Measurements from ENCODE around the gene PRELID1.
"Not testable (repeated sequence)": the region's sequence is repeated elsewhere in the genome, so short reads cannot be mapped to it uniquely, and the experiment has no call there.

The PRELID1 gene, protein sequence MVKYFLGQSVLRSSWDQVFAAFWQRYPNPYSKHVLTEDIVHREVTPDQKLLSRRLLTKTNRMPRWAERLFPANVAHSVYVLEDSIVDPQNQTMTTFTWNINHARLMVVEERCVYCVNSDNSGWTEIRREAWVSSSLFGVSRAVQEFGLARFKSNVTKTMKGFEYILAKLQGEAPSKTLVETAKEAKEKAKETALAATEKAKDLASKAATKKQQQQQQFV

DNA sequence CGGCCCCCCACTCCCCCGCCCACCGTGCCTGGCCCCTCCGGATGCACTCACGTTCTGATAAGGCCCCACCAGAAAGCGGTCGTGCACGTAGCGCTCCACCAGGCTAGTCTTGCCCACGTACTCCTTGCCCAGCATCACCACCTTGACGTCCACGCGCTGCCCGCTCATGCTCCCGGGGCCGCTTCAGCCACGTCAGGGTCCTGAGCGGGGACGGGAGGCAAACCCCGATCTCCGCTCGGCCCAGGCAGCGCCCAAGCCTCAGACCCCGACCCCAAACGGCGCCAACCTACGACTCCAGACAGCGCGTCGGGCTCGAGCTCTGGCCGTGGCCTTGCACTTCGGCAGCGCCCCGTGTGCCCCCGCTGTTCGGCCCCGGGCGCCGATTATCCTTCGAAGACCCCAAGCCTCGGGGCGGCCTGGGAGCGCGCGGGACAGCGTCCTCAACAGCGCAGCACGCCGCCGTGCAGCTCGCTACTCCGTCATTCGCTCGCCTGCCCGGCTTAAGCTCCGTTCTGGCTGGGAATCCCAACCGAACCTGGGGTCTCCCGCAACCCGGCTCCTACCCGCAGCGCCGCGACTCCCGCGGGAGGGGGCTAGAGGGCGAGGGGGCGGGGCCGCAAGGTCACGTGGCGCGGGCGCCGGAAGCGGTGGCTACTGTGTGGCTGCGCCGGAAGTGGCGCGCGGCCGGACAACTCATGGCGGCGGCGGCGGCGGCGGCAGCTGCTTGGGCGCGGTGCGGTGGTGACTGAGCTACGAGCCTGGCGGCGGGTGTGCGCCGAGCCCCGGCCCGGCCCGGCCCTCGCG is at the start of gene PRELID1, which contains the start of gene RAB24:
TSS of gene PRELID1 (plus strand) at position 679 of the 804 bp plus-strand sequence. CDS start 187 bp downstream, outside the sequence.
TSS of gene RAB24 (minus strand) at position 599 of the 804 bp plus-strand sequence. CDS start at position 168, 431 bp downstream.
- peak; percentile 90 to 93 for DNase-seq

DNA sequence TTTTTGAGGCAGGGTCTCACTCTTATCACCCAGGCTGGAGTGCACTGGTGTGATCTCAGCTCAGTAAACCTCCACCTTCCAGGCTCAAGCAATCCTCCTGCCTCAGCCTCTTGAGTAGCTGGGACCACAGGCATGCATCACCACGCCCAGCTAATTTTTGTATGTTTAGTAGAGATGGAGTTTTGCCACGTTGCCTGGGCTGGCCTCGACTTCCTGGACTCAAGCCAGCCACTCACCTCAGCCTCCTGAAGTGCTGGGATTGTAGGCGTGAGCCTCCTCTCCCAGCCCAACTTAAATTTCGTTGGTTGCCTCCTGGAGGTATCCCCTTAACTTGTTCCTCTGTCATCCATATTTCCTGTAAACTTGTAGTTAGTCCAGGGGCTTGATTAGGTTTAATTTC is 47.3 kb upstream of the PRELID1 start:
- no peak for DNase-seq

DNA sequence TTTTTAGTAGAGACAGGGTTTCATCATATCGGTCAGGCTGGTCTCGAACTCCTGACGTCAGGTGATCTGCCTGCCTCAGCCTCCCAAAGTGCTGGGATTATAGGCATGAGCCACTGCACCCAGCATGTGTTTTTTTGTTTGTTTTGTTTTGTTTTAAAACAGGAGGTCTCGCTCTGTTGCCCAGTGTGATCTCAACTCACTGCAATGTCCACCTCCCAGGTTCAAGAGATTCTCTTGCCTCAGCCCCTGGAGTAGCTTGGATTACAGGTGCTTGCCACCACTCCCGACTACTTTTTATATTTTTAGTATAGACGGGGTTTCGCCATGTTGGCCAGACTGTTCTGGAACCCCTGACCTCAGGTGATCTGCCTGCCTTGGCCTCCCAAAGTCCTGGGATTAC is 44.9 kb upstream of the PRELID1 start:
- not testable (repeated sequence) for DNase-seq

DNA sequence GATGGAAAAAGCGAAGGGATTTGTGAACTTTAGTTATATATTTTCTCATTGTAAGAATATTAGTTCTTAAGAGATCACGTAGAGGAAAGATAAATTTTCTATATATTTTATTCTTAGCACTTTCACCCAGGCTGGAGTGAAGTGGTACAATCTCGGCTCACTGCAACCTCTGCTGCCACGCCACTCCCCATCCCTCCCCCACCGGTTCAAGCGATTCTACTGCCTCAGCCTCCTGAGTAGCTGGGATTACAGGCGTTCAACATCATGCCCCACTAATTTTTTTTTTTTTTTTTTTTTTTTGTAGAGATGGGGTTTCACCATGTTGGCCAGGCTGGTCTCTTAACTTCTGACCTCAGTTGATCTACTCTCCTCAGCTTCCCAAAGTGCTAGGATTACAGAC is 42.6 kb upstream of the PRELID1 start:
- DNase-seq, result no peak

DNA sequence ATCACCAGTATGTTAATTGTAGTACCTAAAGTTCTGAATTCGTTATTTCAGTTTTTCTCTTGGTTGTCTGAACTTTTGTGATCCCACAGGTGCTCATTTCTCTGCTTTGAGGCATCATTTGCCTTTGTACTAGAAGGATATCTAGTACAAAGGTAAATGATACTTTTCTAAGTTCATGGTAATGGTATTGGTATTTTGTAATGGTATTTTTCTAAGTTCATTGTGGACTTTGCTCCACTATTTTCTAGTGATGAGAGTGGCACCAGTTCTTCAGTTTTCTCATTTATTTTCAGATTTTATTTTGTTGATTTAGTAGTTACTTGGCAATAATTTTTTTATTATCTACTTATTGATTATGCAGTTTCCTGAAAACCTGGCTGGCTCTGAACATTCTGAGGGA is 42.1 kb upstream of the PRELID1 start:
- no peak for DNase-seq

DNA sequence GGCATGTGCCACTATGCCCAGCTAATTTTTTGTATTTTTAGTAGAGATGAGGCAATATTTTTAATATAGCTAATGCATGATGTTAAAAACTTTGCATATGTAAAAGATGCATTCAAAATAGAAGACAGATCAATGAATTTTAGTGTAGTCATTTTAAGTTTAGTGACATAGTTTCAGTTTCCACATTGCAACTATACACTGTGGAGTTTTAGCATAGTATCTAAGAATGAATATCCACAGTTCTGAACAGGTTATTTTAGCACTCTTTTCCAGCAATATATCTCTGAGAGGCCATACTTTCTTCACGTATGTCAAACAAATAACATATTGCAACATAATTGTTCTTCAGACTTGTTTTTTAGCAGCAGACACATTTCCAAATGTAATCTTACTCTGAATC is 39.4 kb upstream of the PRELID1 start:
- DNase-seq, result no peak

DNA sequence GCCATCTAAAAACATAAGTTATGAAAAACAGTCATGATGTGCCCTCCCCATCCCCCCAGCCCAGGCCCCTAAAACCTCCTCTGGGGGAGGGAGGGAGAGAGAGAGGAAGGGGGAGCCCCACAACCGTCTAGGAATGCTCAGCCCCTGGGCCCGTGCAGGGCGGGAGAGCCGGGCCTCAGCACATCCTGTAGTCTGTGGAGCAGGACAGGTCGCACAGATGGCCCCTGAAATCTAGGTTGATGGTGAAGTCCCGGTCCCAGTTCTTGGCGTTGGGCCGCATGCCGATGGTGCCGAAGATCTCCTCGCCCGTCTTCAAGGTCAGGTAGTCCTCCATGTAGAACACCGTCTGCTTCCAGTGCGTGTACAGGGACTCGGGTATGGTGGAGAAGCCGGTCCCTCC is 38.2 kb upstream of the PRELID1 start:
- DNase-seq, result no peak

DNA sequence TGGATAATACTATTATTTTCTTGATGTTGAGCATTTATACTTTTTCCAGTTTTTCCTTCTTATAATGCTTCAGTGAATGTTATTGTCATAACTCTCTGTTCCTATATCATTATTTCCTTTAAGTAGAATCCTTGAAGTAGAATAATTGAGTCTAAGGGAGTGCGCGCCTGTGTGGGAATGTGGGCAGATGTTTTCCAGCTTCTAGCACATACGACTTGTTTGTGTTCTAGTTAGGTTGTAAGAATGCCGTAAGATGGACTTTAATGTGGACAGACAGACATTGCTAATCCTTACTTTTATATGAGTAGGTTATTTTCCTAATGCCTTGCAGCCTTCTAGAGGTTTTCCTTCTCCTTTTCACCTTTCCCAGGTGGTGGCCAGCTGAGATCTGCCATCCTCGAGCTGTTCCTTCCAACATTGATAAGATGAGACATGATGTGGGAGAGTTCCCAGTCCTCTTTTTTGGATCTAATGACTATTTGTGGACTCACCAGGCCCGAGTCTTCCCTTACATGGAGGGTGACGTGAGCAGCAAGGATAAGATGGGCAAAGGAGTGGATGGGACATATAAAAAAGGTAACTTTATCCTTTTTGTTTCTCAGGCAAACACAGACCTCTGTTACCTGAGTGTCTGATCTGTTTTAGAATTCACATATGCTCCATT is 34.2 kb upstream of the PRELID1 start:
- DNase-seq, result no peak

DNA sequence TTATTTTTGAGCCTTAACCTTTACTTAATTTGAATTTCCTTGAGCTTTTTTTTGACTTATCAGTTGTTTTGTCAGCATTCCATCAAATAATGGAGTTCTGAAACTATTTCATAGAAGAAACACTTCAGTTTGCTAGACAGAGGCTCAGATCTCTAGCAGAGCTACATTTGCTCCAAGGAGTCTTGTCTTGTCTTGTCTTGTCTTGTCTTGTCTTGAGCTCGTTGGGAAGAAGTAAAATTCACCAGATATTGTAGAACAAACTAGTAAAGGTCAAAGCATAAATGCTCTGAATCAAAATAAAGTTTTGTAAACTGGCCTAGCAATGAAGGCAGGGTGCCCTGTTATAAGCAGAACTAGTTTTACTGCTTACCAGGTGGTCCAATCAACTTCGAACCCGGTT is 33.6 kb upstream of the PRELID1 start:
- DNase-seq, result no peak

DNA sequence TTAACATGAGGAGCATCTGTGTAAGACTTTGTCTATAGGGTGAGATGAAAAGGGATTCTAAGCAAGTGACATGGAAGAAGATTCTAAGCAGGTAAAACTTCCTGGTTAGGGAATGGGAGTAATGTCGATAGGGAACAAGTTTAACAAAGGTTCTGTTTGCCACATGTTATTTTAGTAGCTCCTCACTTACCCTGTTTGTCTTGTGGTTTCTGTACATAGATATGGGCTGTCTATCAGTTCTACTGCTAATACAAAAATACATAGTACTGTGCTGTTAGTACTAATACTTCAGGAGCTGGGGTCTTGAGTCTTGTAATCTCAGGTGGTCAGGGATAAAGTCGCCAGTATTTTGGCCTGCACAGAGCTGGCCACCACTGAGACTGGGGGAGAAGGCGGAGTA is 32.9 kb upstream of the PRELID1 start:
- DNase-seq, result no peak

DNA sequence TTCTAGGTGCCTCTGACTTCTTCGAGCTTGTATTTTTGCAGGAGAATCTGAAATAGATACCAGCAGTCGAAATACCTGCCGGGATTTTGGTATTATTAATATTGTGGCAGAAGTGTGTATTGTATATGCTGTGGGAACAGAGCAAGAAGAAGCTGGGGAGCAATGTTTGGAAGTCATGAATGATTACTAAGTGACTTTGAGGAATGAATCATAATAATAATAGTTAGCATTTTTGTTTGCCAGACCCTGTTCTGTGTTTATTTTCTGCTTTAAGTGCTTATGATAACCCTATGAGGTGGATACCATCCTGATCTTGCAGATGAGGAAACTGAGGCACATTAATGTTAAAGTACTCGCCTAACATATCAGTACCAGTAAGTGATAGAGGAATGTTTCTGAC is 32.5 kb upstream of the PRELID1 start:
- DNase-seq, result no peak

DNA sequence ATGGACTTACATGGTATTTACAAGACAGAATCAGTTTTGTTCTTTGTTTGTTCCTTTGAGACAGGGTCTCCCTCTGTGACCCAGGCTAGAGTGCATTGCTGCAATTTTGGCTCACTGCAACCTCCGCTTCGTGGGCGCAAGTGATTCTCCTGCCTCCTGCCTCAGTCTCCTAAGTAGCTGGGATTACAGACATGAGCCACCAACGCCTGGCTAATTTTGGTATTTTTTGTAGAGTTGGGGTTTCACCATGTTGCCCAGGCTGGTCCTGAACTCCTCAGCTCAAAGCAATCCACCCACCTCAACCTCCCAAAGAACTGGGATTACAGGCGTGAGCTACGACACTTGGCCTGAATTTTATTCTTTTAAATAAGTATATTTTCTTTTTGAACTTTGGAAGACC is 27.7 kb upstream of the PRELID1 start:
- no peak for DNase-seq

DNA sequence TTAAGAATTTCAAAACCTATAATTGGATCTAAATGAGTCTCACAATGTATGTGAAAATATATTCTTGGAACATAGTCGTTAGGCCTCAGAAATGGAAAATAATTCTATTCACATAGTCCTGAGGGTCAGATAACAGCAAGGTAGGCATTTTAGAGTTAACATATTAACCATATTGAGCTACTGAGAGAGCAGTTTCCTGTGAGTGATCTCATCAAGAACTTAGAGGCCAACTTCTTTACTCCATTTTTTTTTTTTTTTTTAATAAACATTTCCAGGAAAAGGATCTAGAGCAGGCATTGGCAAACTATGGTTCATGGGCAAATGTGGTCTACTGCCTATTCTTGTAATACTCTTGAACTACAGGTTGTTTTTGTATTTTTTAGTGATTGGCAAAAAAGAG is 26.7 kb upstream of the PRELID1 start:
- DNase-seq, result no peak

DNA sequence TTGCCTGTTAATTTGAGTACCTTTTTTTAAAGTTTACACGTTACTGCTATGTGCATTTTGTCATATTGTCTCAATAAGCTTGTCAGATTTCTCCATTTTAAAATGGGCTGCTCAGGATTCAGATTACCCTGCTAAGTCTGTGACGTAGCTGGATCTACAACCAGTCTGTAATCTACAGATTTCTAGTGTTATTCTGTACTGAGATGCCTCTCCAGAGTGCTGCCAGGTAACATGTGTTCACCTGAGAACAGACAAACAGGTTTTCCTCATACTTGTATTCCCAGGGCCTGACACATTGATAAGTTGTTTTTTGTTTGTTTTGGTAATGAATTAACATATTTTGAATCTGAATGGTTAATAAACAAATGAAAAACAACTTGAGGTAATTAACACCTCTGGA is 15.4 kb upstream of the PRELID1 start:
- no peak for DNase-seq

DNA sequence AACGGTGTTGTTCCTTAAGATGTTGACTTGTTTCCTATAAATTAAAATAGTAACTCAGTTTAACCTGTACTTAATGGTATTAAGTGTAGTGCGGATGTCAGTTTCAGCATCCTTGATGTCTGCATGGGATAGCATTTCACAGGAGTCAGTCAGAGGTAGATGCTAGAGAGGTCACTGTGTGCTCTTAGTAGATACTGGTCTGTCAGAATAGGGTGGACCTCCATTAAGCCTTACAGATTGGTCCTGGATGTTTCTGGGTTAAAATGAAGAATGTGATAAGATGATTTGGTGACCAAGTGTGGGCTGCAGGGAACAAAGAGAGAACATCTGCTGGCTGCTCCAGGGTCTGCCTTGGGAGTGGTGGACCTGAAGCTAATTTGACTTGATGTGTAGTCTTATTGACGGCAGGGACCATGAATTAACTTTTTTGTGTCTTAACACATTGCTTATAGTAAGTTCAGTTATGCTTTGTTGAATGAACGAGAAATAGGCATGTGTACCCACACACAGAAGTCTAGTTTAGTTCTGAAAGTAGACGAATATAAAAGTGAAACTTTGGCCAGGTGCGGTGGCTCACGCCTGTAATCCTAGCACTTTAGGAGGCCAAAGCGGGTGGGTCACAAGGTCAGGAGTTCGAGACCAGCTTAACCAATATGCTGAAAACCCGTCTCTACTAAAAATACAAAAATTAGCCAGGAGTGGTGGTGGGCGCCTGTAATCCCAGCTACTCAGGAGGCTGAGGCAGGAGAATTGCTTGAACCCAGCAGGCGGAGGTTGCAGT is 12.6 kb upstream of the PRELID1 start:
- DNase-seq, result no peak

DNA sequence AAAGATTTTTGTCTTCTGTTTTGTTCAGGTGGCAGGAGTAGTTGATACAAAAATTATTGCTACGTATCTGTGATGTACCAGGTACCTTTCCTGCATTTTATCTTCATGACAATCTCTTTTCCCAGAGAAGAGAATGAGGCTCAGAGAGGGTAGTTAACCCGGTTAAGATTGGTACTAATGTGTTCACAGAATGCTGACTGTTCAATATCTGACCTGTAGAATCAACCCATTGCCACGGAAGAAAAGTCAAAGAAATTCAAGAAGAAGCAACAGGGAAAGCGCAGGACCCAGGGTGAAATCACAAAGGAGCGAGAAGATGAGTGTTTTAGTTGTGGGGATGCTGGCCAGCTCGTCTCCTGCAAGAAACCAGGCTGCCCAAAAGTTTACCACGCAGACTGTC is 11.9 kb upstream of the PRELID1 start:
- DNase-seq, result no peak

DNA sequence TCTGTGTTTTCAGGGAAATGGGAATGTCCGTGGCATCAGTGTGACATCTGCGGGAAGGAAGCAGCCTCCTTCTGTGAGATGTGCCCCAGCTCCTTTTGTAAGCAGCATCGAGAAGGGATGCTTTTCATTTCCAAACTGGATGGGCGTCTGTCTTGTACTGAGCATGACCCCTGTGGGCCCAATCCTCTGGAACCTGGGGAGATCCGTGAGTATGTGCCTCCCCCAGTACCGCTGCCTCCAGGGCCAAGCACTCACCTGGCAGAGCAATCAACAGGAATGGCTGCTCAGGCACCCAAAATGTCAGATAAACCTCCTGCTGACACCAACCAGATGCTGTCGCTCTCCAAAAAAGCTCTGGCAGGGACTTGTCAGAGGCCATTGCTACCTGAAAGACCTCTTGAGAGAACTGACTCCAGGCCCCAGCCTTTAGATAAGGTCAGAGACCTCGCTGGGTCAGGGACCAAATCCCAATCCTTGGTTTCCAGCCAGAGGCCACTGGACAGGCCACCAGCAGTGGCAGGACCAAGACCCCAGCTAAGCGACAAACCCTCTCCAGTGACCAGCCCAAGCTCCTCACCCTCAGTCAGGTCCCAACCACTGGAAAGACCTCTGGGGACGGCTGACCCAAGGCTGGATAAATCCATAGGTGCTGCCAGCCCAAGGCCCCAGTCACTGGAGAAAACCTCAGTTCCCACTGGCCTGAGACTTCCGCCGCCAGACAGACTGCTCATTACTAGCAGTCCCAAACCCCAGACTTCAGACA is 9.6 kb upstream of the PRELID1 start:
- no peak for DNase-seq

DNA sequence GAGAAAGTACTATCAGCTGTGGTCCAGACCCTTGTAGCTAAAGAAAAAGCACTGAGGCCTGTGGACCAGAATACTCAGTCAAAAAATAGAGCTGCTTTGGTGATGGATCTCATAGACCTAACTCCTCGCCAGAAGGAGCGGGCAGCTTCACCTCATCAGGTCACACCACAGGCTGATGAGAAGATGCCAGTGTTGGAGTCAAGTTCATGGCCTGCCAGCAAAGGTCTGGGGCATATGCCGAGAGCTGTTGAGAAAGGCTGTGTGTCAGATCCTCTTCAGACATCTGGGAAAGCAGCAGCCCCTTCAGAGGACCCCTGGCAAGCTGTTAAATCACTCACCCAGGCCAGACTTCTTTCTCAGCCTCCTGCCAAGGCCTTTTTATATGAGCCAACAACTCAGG is 9.0 kb upstream of the PRELID1 start:
- no peak for DNase-seq

DNA sequence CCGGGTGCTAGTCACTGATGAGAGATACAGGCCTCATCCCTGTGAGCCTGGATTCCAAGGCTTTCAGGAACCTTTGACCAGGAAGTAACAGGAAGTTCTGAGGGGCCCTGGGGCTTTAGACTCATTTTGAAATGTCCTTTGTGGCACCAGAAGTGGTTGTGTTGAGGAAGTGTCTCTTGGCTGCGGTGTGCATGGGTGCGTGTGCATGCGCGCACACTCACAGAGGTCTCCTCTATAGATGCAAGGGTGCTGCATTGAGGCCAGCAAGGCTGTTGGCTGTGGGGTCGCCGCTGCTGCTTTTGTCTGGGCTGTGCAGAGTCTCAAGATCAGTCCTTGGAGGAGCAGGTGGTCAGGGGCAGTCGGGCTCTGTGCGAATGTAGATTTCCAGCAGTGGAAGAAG is 7.7 kb upstream of the PRELID1 start:
- DNase-seq, result no peak

DNA sequence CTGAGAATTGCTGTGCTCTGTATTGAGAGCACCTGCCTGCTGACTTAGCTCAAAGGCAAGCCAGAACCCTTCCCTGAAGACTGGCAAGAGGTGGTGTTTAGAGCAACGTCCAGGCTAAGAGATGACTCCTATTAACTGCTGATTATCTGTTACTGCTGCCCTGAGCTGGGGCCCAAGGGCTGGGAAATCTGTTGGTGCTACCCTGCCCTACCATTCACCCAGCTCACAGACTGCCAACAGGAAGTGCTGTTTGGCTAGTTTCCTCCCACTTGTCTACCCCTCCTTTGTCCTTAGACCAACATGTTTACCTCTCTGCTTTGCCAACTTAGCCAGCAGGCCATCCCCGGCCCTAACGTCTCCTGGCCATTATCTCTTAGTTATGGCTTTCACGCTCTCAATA is 7.0 kb upstream of the PRELID1 start:
- DNase-seq, result no peak

DNA sequence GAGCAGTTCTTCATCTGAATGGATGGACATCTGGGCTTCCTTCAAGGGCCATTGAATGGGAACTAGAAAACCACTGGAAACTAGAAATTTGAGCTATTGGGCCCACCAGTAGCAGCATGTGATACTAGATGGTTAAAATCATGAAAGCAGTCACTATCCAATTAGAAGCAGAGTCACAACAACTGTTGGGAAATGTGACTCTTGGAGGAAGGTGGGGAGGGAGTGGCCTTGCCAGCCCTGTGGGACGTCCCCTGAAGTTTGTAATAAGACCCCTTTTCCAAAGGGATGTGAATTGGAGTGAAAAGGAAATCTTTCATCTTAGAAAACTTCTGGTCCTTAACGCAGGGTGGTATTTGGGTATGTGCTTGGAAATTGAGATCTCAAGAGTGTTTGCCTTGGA is 5.7 kb upstream of the PRELID1 start:
- no peak for DNase-seq

DNA sequence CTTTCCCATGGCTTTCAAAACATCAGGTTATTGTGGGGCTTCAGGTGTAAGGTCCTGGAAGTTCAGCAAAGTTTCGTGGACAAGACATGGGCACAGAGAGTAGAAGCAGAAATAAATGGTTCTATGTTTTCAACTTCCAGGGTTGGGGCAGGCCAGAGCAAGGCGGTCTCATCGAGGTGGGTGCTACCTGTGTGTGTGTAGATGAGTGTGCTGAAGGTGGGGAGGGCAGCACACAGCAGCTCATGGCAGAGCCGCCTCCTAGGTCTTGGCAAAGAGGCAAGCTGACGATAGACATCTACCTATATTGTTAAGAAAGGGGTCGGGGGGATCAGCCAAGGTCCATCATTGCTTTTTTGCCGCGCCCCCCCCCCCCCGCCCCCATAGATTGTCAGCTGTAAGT is 3.9 kb upstream of the PRELID1 start:
- no peak for DNase-seq

Measured in activated T-cell treated with anti-CD3 and anti-CD28 coated beads, Interleukin-2, amount 50 U/mL, for 48 hours (primary cell).